Putamen (tissue), 1 donor: Measurements from ENCODE around the gene NCAPG.

ENCODE experiments used
- DNase-seq: peaks from one replicate; pipeline ENCODE4 v3.0.0-alpha.2; 2016; ENCODE audit warnings: low spot score

The NCAPG gene

GRCh38 chr4:17875402-17876070, 64.8 kb downstream of the NCAPG start:
- DNase-seq, result no peak

- no peak for DNase-seq
Observed at GRCh38 chr4:17876943-17877342, 66.2 kb downstream of the NCAPG start.

- no peak for DNase-seq
Observed at GRCh38 chr4:17877661-17878060, 66.9 kb downstream of the NCAPG start.

- DNase-seq, result no peak
Observed at GRCh38 chr4:17884063-17884462, 73.3 kb downstream of the NCAPG start.

GRCh38 chr4:17884511-17884910, 73.7 kb downstream of the NCAPG start:
- DNase-seq, result no peak

GRCh38 chr4:17889692-17890091, 78.9 kb downstream of the NCAPG start:
- DNase-seq, result no peak

GRCh38 chr4:17894421-17894820, 83.6 kb downstream of the NCAPG start:
- no peak for DNase-seq
